ENCODE results near the gene FAM83G. TPM values are rescaled to one million over a fixed set of nuclear protein-coding genes. Genes with fewer than 3 reads are reported as not detected.
A peak's percentile ranks its signal among the peaks of the same experiment; 100 is the strongest.

FAM83G gene
- total RNA-seq, 2 donors from 2014 or later: 24.2 to 27.0 TPM

DNA sequence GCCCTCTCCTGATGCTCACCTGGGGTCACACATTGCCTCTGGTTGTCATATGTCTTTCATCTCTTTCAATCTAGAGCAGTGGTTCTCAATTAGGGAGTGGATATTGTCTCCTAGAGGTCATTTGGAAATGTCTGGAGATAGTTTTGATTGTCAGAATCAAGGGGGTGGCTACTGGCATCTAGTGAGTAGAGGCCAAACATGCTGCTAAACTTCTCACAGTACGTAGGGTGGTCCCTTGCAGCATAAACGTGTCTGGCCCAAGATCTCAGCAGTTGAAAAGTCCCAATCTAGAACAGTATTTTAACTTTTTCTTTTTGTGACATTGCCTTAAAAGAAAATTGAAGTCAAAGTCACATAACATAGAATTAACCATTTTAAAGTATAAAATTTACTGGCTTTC lies 83.1 kb downstream of the FAM83G start:
- Histone ChIP-seq H3K9ac (ENCODE audit: extremely low read depth, low read length, poor library complexity, severe bottlenecking) (no peak overlapping the region), H3K27ac (ENCODE audit: low read depth, low read length) (no peak overlapping the region), H3K27me3 (ENCODE audit: control insufficient read depth, insufficient read depth, low read length, poor library complexity, severe bottlenecking) (no peaks in the 10 kb centered on the region), H3K36me3 (ENCODE audit: control insufficient read depth, insufficient read depth, low read length) (peaks cover 55% of the 10 kb centered on the region), H3K4me3 (ENCODE audit: low read length) (no peak overlapping the region), H3K9me3 (ENCODE audit: control insufficient read depth, low read length) (no peaks in the 10 kb centered on the region), H3K4me1 (ENCODE audit: control insufficient read depth, insufficient read depth, low read length) (no peaks in the 10 kb centered on the region)
- TF ChIP-seq, protein P1, sequence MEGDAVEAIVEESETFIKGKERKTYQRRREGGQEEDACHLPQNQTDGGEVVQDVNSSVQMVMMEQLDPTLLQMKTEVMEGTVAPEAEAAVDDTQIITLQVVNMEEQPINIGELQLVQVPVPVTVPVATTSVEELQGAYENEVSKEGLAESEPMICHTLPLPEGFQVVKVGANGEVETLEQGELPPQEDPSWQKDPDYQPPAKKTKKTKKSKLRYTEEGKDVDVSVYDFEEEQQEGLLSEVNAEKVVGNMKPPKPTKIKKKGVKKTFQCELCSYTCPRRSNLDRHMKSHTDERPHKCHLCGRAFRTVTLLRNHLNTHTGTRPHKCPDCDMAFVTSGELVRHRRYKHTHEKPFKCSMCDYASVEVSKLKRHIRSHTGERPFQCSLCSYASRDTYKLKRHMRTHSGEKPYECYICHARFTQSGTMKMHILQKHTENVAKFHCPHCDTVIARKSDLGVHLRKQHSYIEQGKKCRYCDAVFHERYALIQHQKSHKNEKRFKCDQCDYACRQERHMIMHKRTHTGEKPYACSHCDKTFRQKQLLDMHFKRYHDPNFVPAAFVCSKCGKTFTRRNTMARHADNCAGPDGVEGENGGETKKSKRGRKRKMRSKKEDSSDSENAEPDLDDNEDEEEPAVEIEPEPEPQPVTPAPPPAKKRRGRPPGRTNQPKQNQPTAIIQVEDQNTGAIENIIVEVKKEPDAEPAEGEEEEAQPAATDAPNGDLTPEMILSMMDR (conservative IDR thresholded peaks at IDR 0.05): no peak
- Mint-ChIP-seq H3K9me3 (no peaks in the 10 kb centered on the region), H3K27me3 (ENCODE audit: insufficient read depth) (no peaks in the 10 kb centered on the region), H3K27ac (peak overlapping the region; percentile 37), H3K4me3 (no peak overlapping the region), H3K36me3 (ENCODE audit: low read depth) (peaks cover 50% of the 10 kb centered on the region), H3K4me1 (peaks cover 3% of the 10 kb centered on the region)
- WGBS, 2 experiments (ENCODE audit: insufficient coverage in 1 of 2, insufficient read length in 1 of 2): 93 to 100% methylated on average over 2 of the region's 2 CpGs
- DNase-seq: no peak

DNA sequence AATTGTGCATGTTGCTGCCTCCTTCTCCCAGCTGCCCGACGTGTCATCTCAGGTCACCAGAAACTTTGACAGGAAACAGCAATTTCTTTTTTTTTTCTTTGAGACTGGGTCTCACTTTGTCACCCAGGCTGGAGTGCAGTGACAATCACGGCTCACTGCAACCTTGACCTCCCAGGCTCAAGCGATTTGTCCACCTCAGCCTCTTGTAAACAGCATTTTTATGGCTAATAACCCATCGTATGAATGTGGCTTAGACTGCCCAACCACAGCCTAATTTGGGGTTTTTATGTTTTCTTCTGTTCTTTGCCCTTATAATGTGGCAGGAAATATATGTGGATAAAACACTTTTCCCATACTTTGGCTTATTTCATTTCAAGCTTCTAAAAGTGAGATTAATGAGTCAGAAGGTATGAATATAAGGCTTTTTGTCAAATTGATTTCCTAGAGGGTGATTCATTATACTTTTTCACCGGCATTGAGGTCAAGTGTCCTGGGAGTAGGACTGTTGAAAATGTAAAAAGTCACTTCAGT lies 83.6 kb downstream of the FAM83G start:
- H3K4me1 Mint-ChIP-seq: peaks cover 3% of the 10 kb centered on the region
- Histone ChIP-seq H3K4me3 (ENCODE audit: low read length) (no peak overlapping the region), H3K9ac (ENCODE audit: extremely low read depth, low read length, poor library complexity, severe bottlenecking) (no peak overlapping the region), H3K27me3 (ENCODE audit: control insufficient read depth, insufficient read depth, low read length, poor library complexity, severe bottlenecking) (no peaks in the 10 kb centered on the region), H3K27ac (ENCODE audit: low read depth, low read length) (no peak overlapping the region), H3K36me3 (ENCODE audit: control insufficient read depth, insufficient read depth, low read length) (peaks cover 58% of the 10 kb centered on the region), H3K4me1 (ENCODE audit: control insufficient read depth, insufficient read depth, low read length) (no peaks in the 10 kb centered on the region), H3K9me3 (ENCODE audit: control insufficient read depth, low read length) (no peaks in the 10 kb centered on the region)
- H3K27me3 Mint-ChIP-seq (ENCODE audit: insufficient read depth): no peaks in the 10 kb centered on the region
- no peaks in the 10 kb centered on the region for H3K9me3 Mint-ChIP-seq
- H3K36me3 Mint-ChIP-seq (ENCODE audit: low read depth): peaks cover 53% of the 10 kb centered on the region
- H3K27ac Mint-ChIP-seq: peak overlapping the region; percentile 37
- WGBS, 2 experiments (ENCODE audit: insufficient coverage in 1 of 2, insufficient read length in 1 of 2): 90 to 92% methylated on average over 5 to 6 of the region's 6 CpGs
- TF ChIP-seq, protein P1 (conservative IDR thresholded peaks at IDR 0.05): no peak
- H3K4me3 Mint-ChIP-seq: no peak overlapping the region
- DNase-seq: no peak

DNA sequence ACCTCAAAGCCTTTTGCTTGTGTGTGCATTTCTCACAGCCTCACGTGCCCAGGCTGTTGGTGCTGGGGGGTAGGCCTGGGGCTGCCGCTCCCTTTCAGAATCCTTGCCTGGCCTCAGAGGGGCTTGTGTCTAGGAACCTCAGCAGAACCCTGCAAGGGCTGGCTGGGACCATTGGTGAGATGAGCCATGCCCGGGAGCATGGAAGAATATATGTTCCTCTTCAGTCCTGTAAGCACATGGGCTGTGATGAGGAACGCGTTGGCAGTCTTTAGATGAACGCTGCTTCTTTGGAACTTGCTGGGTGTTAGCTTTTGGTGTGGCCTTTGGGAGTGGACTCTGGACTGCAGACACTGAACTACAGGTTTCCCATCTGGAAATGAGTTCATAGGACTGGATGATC lies 84.6 kb downstream of the FAM83G start:
- H3K9me3 Mint-ChIP-seq: no peaks in the 10 kb centered on the region
- H3K4me1 ChIP-seq (ENCODE audit: control insufficient read depth, insufficient read depth, low read length): no peaks in the 10 kb centered on the region
- H3K9me3 ChIP-seq (ENCODE audit: control insufficient read depth, low read length): no peaks in the 10 kb centered on the region
- no peaks in the 10 kb centered on the region for H3K27me3 ChIP-seq (ENCODE audit: control insufficient read depth, insufficient read depth, low read length, poor library complexity, severe bottlenecking)
- peaks cover 54% of the 10 kb centered on the region for H3K36me3 Mint-ChIP-seq (ENCODE audit: low read depth)
- H3K27ac Mint-ChIP-seq: no peak overlapping the region
- DNase-seq: no peak
- H3K4me1 Mint-ChIP-seq: no peaks in the 10 kb centered on the region
- H3K9ac ChIP-seq (ENCODE audit: extremely low read depth, low read length, poor library complexity, severe bottlenecking): no peak overlapping the region
- WGBS, 2 experiments (ENCODE audit: insufficient coverage in 1 of 2, insufficient read length in 1 of 2): 87 to 90% methylated on average over 6 of the region's 6 CpGs
- no peak overlapping the region for H3K4me3 Mint-ChIP-seq
- H3K27me3 Mint-ChIP-seq (ENCODE audit: insufficient read depth): no peaks in the 10 kb centered on the region
- H3K27ac ChIP-seq (ENCODE audit: low read depth, low read length): no peak overlapping the region
- peaks cover 61% of the 10 kb centered on the region for H3K36me3 ChIP-seq (ENCODE audit: control insufficient read depth, insufficient read depth, low read length)
- TF ChIP-seq, protein P1 (conservative IDR thresholded peaks at IDR 0.05): no peak
- H3K4me3 ChIP-seq (ENCODE audit: low read length): no peak overlapping the region

Other genes with a start within 250 kb of the FAM83G start
- gene TVP23B, start 223.6 kb downstream of the FAM83G start, total RNA-seq: 10 to 100 TPM; 28.1 to 39.7 TPM
- gene PRPSAP2, start 146.6 kb downstream of the FAM83G start, total RNA-seq: 10 to 100 TPM; 51.3 to 57.6 TPM
- gene SLC5A10, start 52.6 kb downstream of the FAM83G start, total RNA-seq: under 1 TPM; 0.11 to 0.29 TPM
- under 1 TPM in 1 of 2 donors, not detected in 1; 0.15 TPM for gene GRAP, start 42.2 kb upstream of the FAM83G start, total RNA-seq
- gene GRAPL, start 122.8 kb upstream of the FAM83G start, total RNA-seq: under 1 TPM in 1 of 2 donors, not detected in 1; 0.53 TPM
- gene EPN2, start 232.6 kb upstream of the FAM83G start, total RNA-seq: 10 to 100 TPM; 46.0 to 50.9 TPM